Ovary (tissue), 9 donors: Measurements from ENCODE around the gene SIK2. TPM values are rescaled to one million over a fixed set of nuclear protein-coding genes. Genes with fewer than 3 reads are reported as not detected.

Source experiments
- DNase-seq, 5 donors: peaks; one replicate each; pipeline ENCODE4 v3.0.0-alpha.2; 2019 to 2020
- H3K27ac ChIP-seq, 2 donors: fragments of 200-600 bp; one replicate each; pipeline versions ENCODE4 v1.5.1 to v1.8.0; 2019 to 2022
- H3K27me3 ChIP-seq: fragments of 200-600 bp; one replicate; pipeline ENCODE4 v1.8.0; 2022
- H3K36me3 ChIP-seq: fragments of 200-600 bp; sonication (generic); one replicate; pipeline ENCODE4 v1.5.1; 2019
- H3K4me1 ChIP-seq: one replicate; pipeline ENCODE4 v1.8.1; 2013; ENCODE audit warnings: mild to moderate bottlenecking, moderate library complexity; ENCODE audit not compliant: insufficient read depth
- H3K4me3 ChIP-seq: fragments of 200-600 bp; sonication (generic); one replicate; pipeline ENCODE4 v1.5.1; 2017
- H3K9me3 ChIP-seq, 2 donors: fragments of 200-600 bp in 1 of 2; sonication (generic) in 1 of 2; one replicate each; pipeline versions ENCODE4 v1.5.1 to v1.8.1; 2013 to 2019; ENCODE audit warnings: mild to moderate bottlenecking in 1 of 2, moderate library complexity in 1 of 2
- CTCF ChIP-seq, 3 donors: fragments of 450-650 bp in 2 of 3; fragments of 200-600 bp in 1 of 3; IDR thresholded peaks; one replicate each; pipeline versions ENCODE4 v1.5.1 to v1.8.0; 2016 to 2022; ENCODE audit warnings: antibody characterized with exemption in 3 of 3, mild to moderate bottlenecking in 1 of 3
- EP300 ChIP-seq: sonication (generic); formaldehyde crosslinking; IDR thresholded peaks from one replicate; pipeline ENCODE4 v1.6.1; 2017; ENCODE audit warnings: antibody characterized with exemption
- POLR2A ChIP-seq: fragments of 450-650 bp; IDR thresholded peaks from one replicate; pipeline ENCODE4 v1.6.1; 2017; ENCODE audit warnings: antibody characterized with exemption, mild to moderate bottlenecking, moderate library complexity
- WGBS, 3 donors: extraction: QIAGEN DNeasy Blood & Tissue Kit in 1 of 3; methylation state at CpG; one replicate each; pipeline versions ENCODE4 v1.1.5 to v1.1.7; 2013 to 2017; 5-methylcytosine and 5-hydroxymethylcytosine counted together
- intact Hi-C, 4 donors: fragments of 100-400 bp; cut with DNase I; formaldehyde crosslinking; loops; one replicate each; pipeline versions ENCODE4 v1.11.0 to v1.15.1; 2022 to 2023
- polyA plus RNA-seq, 2 donors: library from polyadenylated mRNA; stranded (reverse); fragments of 200-250 nt in 1 of 2; fragments of 350-450 nt in 1 of 2; fragmentation: Illumina TruSeq in 1 of 2; extraction: RNeasy Lipid Tissue Mini Kit (QIAGEN cat#74804) in 1 of 2; gene quantifications; one replicate each; pipeline ENCODE4 v1.2.3, GENCODE V29; 2013 to 2014
- total RNA-seq, 7 donors: library from RNA; depleted of rRNA in 2 of 7; stranded (reverse); fragments of >200 nt in 2 of 7; fragmentation: NEBNext Ultra II Directional in 3 of 7; extraction: Animal tissue kit (Norgen Biotek cat#: 25700) in 3 of 7; gene quantifications; one replicate each; pipeline versions ENCODE4 v1.1.0 to v1.2.4, GENCODE V29; 2016 to 2023
- donor health status: DM: no; HTN: no; CAD: no; lungs with moderate emphysema.
- donor health status: DM: no; HTN: no; CAD: no.
- donor health status: Bipolar disorder and iron deficiency.
- donor health status: DM: yes; HTN: yes; CAD: no.
- donor health status: DM: no; HTN: no; CAD: no.
- donor health status: DM: yes; HTN: yes; CAD: no.

The SIK2 gene
- total and polyA plus RNA-seq, 9 donors: 13.7 to 50.5 (median 26.8) TPM

- H3K9me3 ChIP-seq: no peaks in the 10 kb centered on the region
- intact Hi-C loops: no loop called here
- H3K4me1 ChIP-seq: no peaks in the 10 kb centered on the region
- no peaks in the 10 kb centered on the region for H3K36me3 ChIP-seq
- no peak for DNase-seq
- 80 to 88% (median 83%) methylated on average over 4 of the region's 4 CpGs for WGBS, 3 donors
- H3K27ac ChIP-seq: no peak overlapping the region
- no peak overlapping the region for H3K4me3 ChIP-seq
- TF ChIP-seq CTCF (IDR thresholded peaks at IDR 0.05) (no peak), POLR2A (no peak), EP300 (no peak)
- H3K27me3 ChIP-seq: no peaks in the 10 kb centered on the region
Observed at GRCh38 chr11:111676878-111677585, 74.8 kb downstream of the SIK2 start.

GRCh38 chr11:111680486-111681175 is 78.4 kb downstream of the SIK2 start:
- WGBS, 3 donors: 75 to 82% (median 80%) methylated on average over 3 of the region's 3 CpGs
- no peaks in the 10 kb centered on the region for H3K36me3 ChIP-seq
- no peak for TF ChIP-seq POLR2A
- TF ChIP-seq EP300: no peak
- TF ChIP-seq CTCF (IDR thresholded peaks at IDR 0.05): no peak
- no peaks in the 10 kb centered on the region for H3K4me1 ChIP-seq
- no peak overlapping the region for H3K4me3 ChIP-seq
- DNase-seq: no peak
- intact Hi-C loops: no loop called here
- H3K27ac ChIP-seq: no peak overlapping the region
- no peaks in the 10 kb centered on the region for H3K9me3 ChIP-seq
- H3K27me3 ChIP-seq: no peaks in the 10 kb centered on the region

GRCh38 chr11:111683806-111684205 is 81.6 kb downstream of the SIK2 start:
- Histone ChIP-seq H3K27ac (no peak overlapping the region), H3K4me1 (no peaks in the 10 kb centered on the region), H3K4me3 (no peak overlapping the region), H3K36me3 (no peaks in the 10 kb centered on the region), H3K27me3 (no peaks in the 10 kb centered on the region), H3K9me3 (no peaks in the 10 kb centered on the region)
- 75 to 94% (median 85%) methylated on average over 3 of the region's 3 CpGs for WGBS, 3 donors
- intact Hi-C loops: no loop called here
- DNase-seq: no peak
- no peak for TF ChIP-seq EP300
- no peak for TF ChIP-seq CTCF (IDR thresholded peaks at IDR 0.05)
- TF ChIP-seq POLR2A: no peak

- 93 to 97% (median 95%) methylated on average over 2 of the region's 2 CpGs for WGBS, 3 donors
- H3K27me3 ChIP-seq: no peaks in the 10 kb centered on the region
- intact Hi-C loops: no loop called here
- no peaks in the 10 kb centered on the region for H3K4me1 ChIP-seq
- H3K27ac ChIP-seq: no peak overlapping the region
- no peak for DNase-seq
- TF ChIP-seq EP300 (no peak), POLR2A (no peak), CTCF (IDR thresholded peaks at IDR 0.05) (no peak)
- no peaks in the 10 kb centered on the region for H3K9me3 ChIP-seq
- H3K36me3 ChIP-seq: no peaks in the 10 kb centered on the region
- H3K4me3 ChIP-seq: no peak overlapping the region
Observed at GRCh38 chr11:111684251-111684650, 82.0 kb downstream of the SIK2 start.
